ENCODE data around the gene PLXNC1. TPM values are rescaled to one million over a fixed set of nuclear protein-coding genes. Genes with fewer than 3 reads are reported as not detected.

PLXNC1 gene
- total RNA-seq, 6 experiments from 2014 or later, result 0.18 to 0.40 (median 0.22) TPM

GRCh38 chr12:94158666-94159065 lies 10.3 kb downstream of the PLXNC1 start:
- no peak for DNase-seq
- no peak overlapping the region for H3K4me3 Mint-ChIP-seq
- peaks cover 50% of the 10 kb centered on the region for H3K27me3 Mint-ChIP-seq (ENCODE audit: insufficient read depth)
- no peaks in the 10 kb centered on the region for H3K36me3 Mint-ChIP-seq (ENCODE audit: low read depth)
- H3K4me1 Mint-ChIP-seq (ENCODE audit: low read depth), result no peaks in the 10 kb centered on the region
- H3K9me3 Mint-ChIP-seq, result no peaks in the 10 kb centered on the region
- TF ChIP-seq, protein P1, sequence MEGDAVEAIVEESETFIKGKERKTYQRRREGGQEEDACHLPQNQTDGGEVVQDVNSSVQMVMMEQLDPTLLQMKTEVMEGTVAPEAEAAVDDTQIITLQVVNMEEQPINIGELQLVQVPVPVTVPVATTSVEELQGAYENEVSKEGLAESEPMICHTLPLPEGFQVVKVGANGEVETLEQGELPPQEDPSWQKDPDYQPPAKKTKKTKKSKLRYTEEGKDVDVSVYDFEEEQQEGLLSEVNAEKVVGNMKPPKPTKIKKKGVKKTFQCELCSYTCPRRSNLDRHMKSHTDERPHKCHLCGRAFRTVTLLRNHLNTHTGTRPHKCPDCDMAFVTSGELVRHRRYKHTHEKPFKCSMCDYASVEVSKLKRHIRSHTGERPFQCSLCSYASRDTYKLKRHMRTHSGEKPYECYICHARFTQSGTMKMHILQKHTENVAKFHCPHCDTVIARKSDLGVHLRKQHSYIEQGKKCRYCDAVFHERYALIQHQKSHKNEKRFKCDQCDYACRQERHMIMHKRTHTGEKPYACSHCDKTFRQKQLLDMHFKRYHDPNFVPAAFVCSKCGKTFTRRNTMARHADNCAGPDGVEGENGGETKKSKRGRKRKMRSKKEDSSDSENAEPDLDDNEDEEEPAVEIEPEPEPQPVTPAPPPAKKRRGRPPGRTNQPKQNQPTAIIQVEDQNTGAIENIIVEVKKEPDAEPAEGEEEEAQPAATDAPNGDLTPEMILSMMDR (IDR thresholded peaks at IDR 0.05), result no peak
- H3K27ac Mint-ChIP-seq, result no peak overlapping the region

GRCh38 chr12:94162108-94162507 lies 13.7 kb downstream of the PLXNC1 start:
- Mint-ChIP-seq H3K4me1 (ENCODE audit: low read depth) (no peaks in the 10 kb centered on the region), H3K27ac (no peak overlapping the region), H3K27me3 (ENCODE audit: insufficient read depth) (peaks cover 57% of the 10 kb centered on the region), H3K9me3 (no peaks in the 10 kb centered on the region), H3K4me3 (no peak overlapping the region), H3K36me3 (ENCODE audit: low read depth) (no peaks in the 10 kb centered on the region)
- TF ChIP-seq, protein P1 (IDR thresholded peaks at IDR 0.05), result no peak
- DNase-seq, result no peak

- no peak overlapping the region for H3K27ac Mint-ChIP-seq
- H3K27me3 Mint-ChIP-seq (ENCODE audit: insufficient read depth), result peaks cover 62% of the 10 kb centered on the region
- TF ChIP-seq, protein P1 (IDR thresholded peaks at IDR 0.05), result no peak
- H3K4me3 Mint-ChIP-seq, result no peak overlapping the region
- H3K9me3 Mint-ChIP-seq, result no peaks in the 10 kb centered on the region
- H3K4me1 Mint-ChIP-seq (ENCODE audit: low read depth), result no peaks in the 10 kb centered on the region
- no peak for DNase-seq
- no peaks in the 10 kb centered on the region for H3K36me3 Mint-ChIP-seq (ENCODE audit: low read depth)
Observed at GRCh38 chr12:94163850-94164249, 15.5 kb downstream of the PLXNC1 start.

GRCh38 chr12:94165138-94165537 lies 16.8 kb downstream of the PLXNC1 start:
- Mint-ChIP-seq H3K27ac (no peak overlapping the region), H3K4me1 (ENCODE audit: low read depth) (peaks cover 7% of the 10 kb centered on the region), H3K9me3 (no peaks in the 10 kb centered on the region), H3K36me3 (ENCODE audit: low read depth) (no peaks in the 10 kb centered on the region; the same call in 1 of the 2 replicates), H3K27me3 (ENCODE audit: insufficient read depth) (peaks cover 54% of the 10 kb centered on the region), H3K4me3 (no peak overlapping the region)
- TF ChIP-seq, protein P1 (IDR thresholded peaks at IDR 0.05), result no peak
- no peak for DNase-seq

GRCh38 chr12:94165670-94166364 lies 17.4 kb downstream of the PLXNC1 start:
- Mint-ChIP-seq H3K9me3 (no peaks in the 10 kb centered on the region), H3K36me3 (ENCODE audit: low read depth) (no peaks in the 10 kb centered on the region; the same call in 1 of the 2 replicates), H3K27me3 (ENCODE audit: insufficient read depth) (peaks cover 50% of the 10 kb centered on the region), H3K27ac (no peak overlapping the region), H3K4me1 (ENCODE audit: low read depth) (peaks cover 14% of the 10 kb centered on the region), H3K4me3 (no peak overlapping the region)
- no peak for DNase-seq
- TF ChIP-seq, protein P1 (IDR thresholded peaks at IDR 0.05), result no peak
